DOHH2 (cell line): ENCODE data around the gene FERMT1.

ENCODE experiments used
- H3F3A ChIP-seq: fragments of 200-600 bp; sonication (generic), shearing (Covaris generic); 2 replicates; pipeline ENCODE4 v1.6.0; 2016; ENCODE audit warnings: antibody characterized with exemption, mild to moderate bottlenecking; ENCODE audit not compliant: control insufficient read depth, insufficient read depth
- H3K27ac ChIP-seq: fragments of 200-600 bp; sonication (generic); 2 replicates; pipeline ENCODE4 v1.5.1; 2014; ENCODE audit warnings: low read depth, mild to moderate bottlenecking, low read length, moderate library complexity
- H3K27me3 ChIP-seq: fragments of 200-600 bp; sonication (generic); 2 replicates; pipeline ENCODE4 v1.6.1; 2014; ENCODE audit warnings: mild to moderate bottlenecking, low read length, mixed read lengths; ENCODE audit not compliant: control insufficient read depth
- H3K36me3 ChIP-seq: fragments of 200-600 bp; sonication (generic); 2 replicates; pipeline ENCODE4 v1.6.1; 2014; ENCODE audit warnings: mild to moderate bottlenecking, low read length, moderate library complexity, mixed read lengths; ENCODE audit not compliant: control insufficient read depth
- H3K4me1 ChIP-seq: fragments of 200-600 bp; sonication (generic); 2 replicates; pipeline ENCODE4 v1.6.1; 2014; ENCODE audit warnings: mild to moderate bottlenecking, low read length, mixed read lengths; ENCODE audit not compliant: control insufficient read depth
- H3K4me2 ChIP-seq: fragments of 200-600 bp; sonication (generic); 2 replicates; pipeline ENCODE4 v1.6.0; 2014; ENCODE audit warnings: mild to moderate bottlenecking, low read length, moderate library complexity
- H3K4me3 ChIP-seq: fragments of 200-600 bp; sonication (generic); 2 replicates; pipeline ENCODE4 v1.5.1; 2014; ENCODE audit warnings: mild to moderate bottlenecking, low read length, mixed read lengths
- H3K79me2 ChIP-seq: fragments of 200-600 bp; sonication (generic); 2 replicates; pipeline ENCODE4 v1.6.1; 2014; ENCODE audit warnings: mild to moderate bottlenecking, low read length, mixed read lengths; ENCODE audit not compliant: control insufficient read depth
- H3K9me2 ChIP-seq: fragments of 200-600 bp; sonication (generic); replicated peaks from 2 replicates; pipeline ENCODE4 v1.6.1; 2014; ENCODE audit warnings: mild to moderate bottlenecking, low read length, mixed read lengths; ENCODE audit not compliant: control insufficient read depth
- H3K9me3 ChIP-seq: fragments of 200-600 bp; sonication (generic); 2 replicates; pipeline ENCODE4 v1.6.1; 2014; ENCODE audit warnings: antibody characterized with exemption, low read length, mixed read lengths; ENCODE audit not compliant: control insufficient read depth, insufficient read depth
- H4K20me1 ChIP-seq: fragments of 200-600 bp; sonication (generic); 2 replicates; pipeline ENCODE4 v1.6.0; 2014; ENCODE audit warnings: low read depth, mild to moderate bottlenecking, antibody characterized with exemption, low read length, moderate library complexity; ENCODE audit not compliant: control insufficient read depth, insufficient read depth
- CTCF ChIP-seq: fragments of 200-600 bp; sonication (generic); IDR thresholded peaks from one replicate; pipeline ENCODE4 v1.5.1; 2014; ENCODE audit warnings: antibody characterized with exemption, mild to moderate bottlenecking, low read depth, low read length; ENCODE audit not compliant: poor library complexity, severe bottlenecking
- EZH2phosphoT487 ChIP-seq: fragments of 200-600 bp; sonication (generic); IDR thresholded peaks from 2 replicates; pipeline ENCODE4 v1.6.1; 2017; ENCODE audit warnings: borderline replicate concordance, mild to moderate bottlenecking, antibody characterized with exemption, low read length, moderate library complexity, mixed read lengths

The FERMT1 gene

DNA sequence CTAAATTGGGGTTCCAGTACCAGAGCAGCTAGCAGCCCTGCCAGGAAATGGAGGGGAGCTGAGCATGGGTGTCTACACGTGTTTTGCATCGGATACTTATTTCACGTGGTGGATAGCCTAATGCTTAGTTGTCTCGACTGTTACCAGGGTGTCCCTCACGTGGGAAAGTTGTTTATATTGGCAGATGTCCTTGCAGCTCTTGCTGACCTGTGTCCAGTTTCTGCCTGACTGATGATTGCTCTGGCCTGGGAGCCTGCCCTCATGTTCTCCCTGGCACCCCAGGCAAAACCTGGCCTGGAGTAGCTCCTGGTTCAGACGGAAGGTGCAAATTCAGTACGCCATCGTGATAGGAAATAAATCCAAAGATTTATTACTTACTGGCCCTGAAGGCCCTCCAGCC is 11.8 kb upstream of the FERMT1 start:
- no peaks in the 10 kb centered on the region for H3K9me2 ChIP-seq
- no peaks in the 10 kb centered on the region for H3K79me2 ChIP-seq
- H3F3A ChIP-seq = no peaks in the 10 kb centered on the region
- no peaks in the 10 kb centered on the region for H4K20me1 ChIP-seq
- no peak overlapping the region for H3K27ac ChIP-seq
- no peaks in the 10 kb centered on the region for H3K36me3 ChIP-seq
- H3K4me1 ChIP-seq = no peaks in the 10 kb centered on the region
- no peak for TF ChIP-seq CTCF
- no peak for TF ChIP-seq EZH2phosphoT487
- no peaks in the 10 kb centered on the region; the same call in 1 of the 2 replicates for H3K27me3 ChIP-seq
- H3K9me3 ChIP-seq = no peaks in the 10 kb centered on the region
- no peak overlapping the region for H3K4me3 ChIP-seq
- H3K4me2 ChIP-seq = no peak overlapping the region

DNA sequence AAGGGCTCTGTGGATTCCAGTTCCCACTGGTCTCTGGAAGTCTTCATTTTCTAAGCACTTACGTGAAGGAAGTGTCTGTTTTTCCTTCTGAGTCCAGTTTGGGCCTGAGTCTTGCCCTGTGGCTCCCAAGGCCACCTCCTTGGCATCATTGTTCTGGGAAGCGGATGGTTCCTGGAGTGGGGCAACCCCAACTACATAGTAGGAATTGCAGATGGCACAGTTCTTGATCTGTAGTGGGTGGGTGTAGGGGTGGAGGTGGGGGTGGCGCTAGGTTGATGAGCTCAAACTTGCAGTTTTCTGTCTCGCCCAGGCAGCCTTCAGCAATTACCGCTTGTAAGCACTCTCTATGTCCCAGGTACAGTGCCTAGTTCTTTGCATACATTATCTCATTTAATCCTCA is 7.2 kb upstream of the FERMT1 start:
- Histone ChIP-seq H3F3A (no peaks in the 10 kb centered on the region), H4K20me1 (no peaks in the 10 kb centered on the region), H3K36me3 (no peaks in the 10 kb centered on the region), H3K4me3 (no peak overlapping the region), H3K27me3 (peaks cover 10% of the 10 kb centered on the region; the same call in 1 of the 2 replicates), H3K9me2 (no peaks in the 10 kb centered on the region), H3K4me2 (no peak overlapping the region), H3K4me1 (no peaks in the 10 kb centered on the region), H3K79me2 (no peaks in the 10 kb centered on the region), H3K27ac (no peak overlapping the region), H3K9me3 (no peaks in the 10 kb centered on the region)
- TF ChIP-seq EZH2phosphoT487 = no peak
- no peak for TF ChIP-seq CTCF

DNA sequence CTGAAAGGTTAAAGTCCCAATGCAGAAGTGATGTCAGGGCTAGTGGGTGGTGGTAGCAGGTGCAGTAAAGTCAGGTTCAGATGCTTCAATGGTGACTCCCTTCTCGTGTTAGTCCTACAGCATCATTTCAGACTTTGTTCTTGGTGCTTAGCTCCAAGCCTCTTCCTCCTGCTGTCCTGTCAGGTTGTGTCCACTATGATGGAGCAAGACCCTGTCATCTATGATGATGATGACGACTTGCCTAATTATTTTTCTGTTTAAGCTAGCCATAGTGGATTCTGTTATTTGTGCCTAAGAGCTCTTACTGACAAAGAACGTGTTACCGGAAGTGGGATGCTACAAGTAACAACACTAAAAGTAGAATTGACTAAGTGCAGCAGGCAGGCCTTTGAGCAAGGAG is 5.0 kb upstream of the FERMT1 start:
- no peaks in the 10 kb centered on the region for H4K20me1 ChIP-seq
- no peaks in the 10 kb centered on the region for H3K9me2 ChIP-seq
- TF ChIP-seq CTCF (no peak), EZH2phosphoT487 (no peak)
- H3F3A ChIP-seq = no peaks in the 10 kb centered on the region
- no peak overlapping the region for H3K4me2 ChIP-seq
- no peaks in the 10 kb centered on the region for H3K79me2 ChIP-seq
- H3K4me3 ChIP-seq = no peak overlapping the region
- no peaks in the 10 kb centered on the region for H3K4me1 ChIP-seq
- H3K36me3 ChIP-seq = no peaks in the 10 kb centered on the region
- no peaks in the 10 kb centered on the region for H3K9me3 ChIP-seq
- H3K27me3 ChIP-seq = peaks cover 17% of the 10 kb centered on the region
- no peak overlapping the region for H3K27ac ChIP-seq

DNA sequence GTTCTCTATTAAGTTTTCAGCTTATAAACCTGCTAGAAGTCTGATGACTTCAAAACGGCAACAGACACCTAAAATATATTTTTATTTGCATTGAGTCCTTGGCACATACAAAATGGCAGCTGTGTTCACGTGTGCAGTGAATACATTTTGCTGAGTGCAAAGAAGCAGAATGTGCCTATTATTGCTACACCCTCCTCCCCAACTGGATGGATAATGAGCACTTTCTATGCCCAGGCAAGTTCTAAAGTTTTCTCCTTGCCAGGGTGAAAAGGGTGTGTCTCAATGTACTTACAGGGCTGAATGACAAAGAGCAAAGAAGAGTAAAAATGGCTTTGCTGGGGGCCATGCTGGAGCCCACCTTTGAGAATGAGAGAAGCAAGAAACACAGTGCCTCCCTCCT is 4.0 kb upstream of the FERMT1 start:
- no peaks in the 10 kb centered on the region for H3K36me3 ChIP-seq
- no peaks in the 10 kb centered on the region for H3K9me2 ChIP-seq
- H3K4me2 ChIP-seq = no peak overlapping the region
- H3K27ac ChIP-seq = no peak overlapping the region
- H3K4me1 ChIP-seq = no peaks in the 10 kb centered on the region
- H3F3A ChIP-seq = no peaks in the 10 kb centered on the region
- peaks cover 26% of the 10 kb centered on the region for H3K27me3 ChIP-seq
- H3K4me3 ChIP-seq = no peak overlapping the region
- no peaks in the 10 kb centered on the region for H4K20me1 ChIP-seq
- H3K9me3 ChIP-seq = no peaks in the 10 kb centered on the region
- H3K79me2 ChIP-seq = no peaks in the 10 kb centered on the region
- TF ChIP-seq EZH2phosphoT487 (no peak), CTCF (no peak)
